HFFc6 (cell line): ENCODE measurements around the gene MALRD1. TPM values are rescaled to one million over a fixed set of nuclear protein-coding genes. Genes with fewer than 3 reads are reported as not detected.

Experiments used
- DNase-seq: peaks from one replicate; pipeline ENCODE4 v3.0.0-alpha.2; 2018
- H3K27ac Mint-ChIP-seq: 2 replicates; pipeline ENCODE4 v1.8.0; 2020; ENCODE audit warnings: mild to moderate bottlenecking, mixed read lengths
- H3K27me3 Mint-ChIP-seq: 2 replicates; pipeline ENCODE4 v1.8.0; 2021; ENCODE audit warnings: mild to moderate bottlenecking, moderate library complexity, mixed read lengths; ENCODE audit not compliant: insufficient read depth
- H3K36me3 Mint-ChIP-seq: 2 replicates; pipeline ENCODE4 v1.8.0; 2021; ENCODE audit warnings: low read depth, mixed read lengths
- H3K4me1 Mint-ChIP-seq: 2 replicates; pipeline ENCODE4 v1.8.0; 2020; ENCODE audit warnings: low read depth, mixed read lengths
- H3K4me3 Mint-ChIP-seq: 2 replicates; pipeline ENCODE4 v1.8.0; 2020; ENCODE audit warnings: mild to moderate bottlenecking, moderate library complexity, mixed read lengths
- H3K9me3 Mint-ChIP-seq: 2 replicates; pipeline ENCODE4 v1.8.0; 2020; ENCODE audit warnings: mild to moderate bottlenecking, mixed read lengths
- total RNA-seq, 6 experiments: library from RNA; stranded (reverse); fragmentation: NEBNext Ultra II Directional; extraction: Animal tissue kit (Norgen Biotek cat#: 25700); gene quantifications; 2 replicates in 1 of 6; 3 replicates in 5 of 6; pipeline ENCODE4 v1.2.3, GENCODE V29; 2021
- TF ChIP-seq, protein P1 (sequence below): fragments of 200-600 bp; sonication (generic); IDR thresholded peaks from 2 replicates; pipeline ENCODE4 v1.5.0; 2021; ENCODE audit warnings: antibody characterized with exemption, mild to moderate bottlenecking

The MALRD1 gene
- total RNA-seq, 6 experiments from 2014 or later, result not detected

DNA sequence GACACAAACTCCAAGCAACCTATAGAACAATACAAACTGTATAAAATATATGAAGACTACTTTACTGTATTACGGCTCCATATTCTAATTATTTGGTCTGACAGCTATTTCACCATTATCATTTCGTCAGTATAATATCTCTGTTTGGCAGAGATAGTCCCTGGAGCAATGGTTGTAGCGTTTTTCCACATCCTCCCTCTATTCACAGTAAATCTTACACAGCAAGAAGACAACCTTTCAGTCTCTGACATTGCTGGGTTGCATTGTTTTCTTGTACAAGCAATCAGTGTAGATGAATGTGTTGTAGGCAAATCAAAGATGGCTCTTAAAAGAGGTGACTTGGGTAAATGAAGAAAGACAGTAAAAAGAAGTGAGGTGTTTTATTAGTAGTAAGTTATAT lies 662.0 kb downstream of the MALRD1 start:
- no peak for DNase-seq
- H3K36me3 Mint-ChIP-seq, result peaks cover 6% of the 10 kb centered on the region; the same call in 1 of the 2 replicates
- H3K4me3 Mint-ChIP-seq, result no peak overlapping the region
- no peaks in the 10 kb centered on the region for H3K4me1 Mint-ChIP-seq
- H3K27ac Mint-ChIP-seq, result no peak overlapping the region
- TF ChIP-seq, protein P1, sequence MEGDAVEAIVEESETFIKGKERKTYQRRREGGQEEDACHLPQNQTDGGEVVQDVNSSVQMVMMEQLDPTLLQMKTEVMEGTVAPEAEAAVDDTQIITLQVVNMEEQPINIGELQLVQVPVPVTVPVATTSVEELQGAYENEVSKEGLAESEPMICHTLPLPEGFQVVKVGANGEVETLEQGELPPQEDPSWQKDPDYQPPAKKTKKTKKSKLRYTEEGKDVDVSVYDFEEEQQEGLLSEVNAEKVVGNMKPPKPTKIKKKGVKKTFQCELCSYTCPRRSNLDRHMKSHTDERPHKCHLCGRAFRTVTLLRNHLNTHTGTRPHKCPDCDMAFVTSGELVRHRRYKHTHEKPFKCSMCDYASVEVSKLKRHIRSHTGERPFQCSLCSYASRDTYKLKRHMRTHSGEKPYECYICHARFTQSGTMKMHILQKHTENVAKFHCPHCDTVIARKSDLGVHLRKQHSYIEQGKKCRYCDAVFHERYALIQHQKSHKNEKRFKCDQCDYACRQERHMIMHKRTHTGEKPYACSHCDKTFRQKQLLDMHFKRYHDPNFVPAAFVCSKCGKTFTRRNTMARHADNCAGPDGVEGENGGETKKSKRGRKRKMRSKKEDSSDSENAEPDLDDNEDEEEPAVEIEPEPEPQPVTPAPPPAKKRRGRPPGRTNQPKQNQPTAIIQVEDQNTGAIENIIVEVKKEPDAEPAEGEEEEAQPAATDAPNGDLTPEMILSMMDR, result no peak
- H3K27me3 Mint-ChIP-seq, result no peaks in the 10 kb centered on the region
- H3K9me3 Mint-ChIP-seq, result peaks cover 20% of the 10 kb centered on the region

DNA sequence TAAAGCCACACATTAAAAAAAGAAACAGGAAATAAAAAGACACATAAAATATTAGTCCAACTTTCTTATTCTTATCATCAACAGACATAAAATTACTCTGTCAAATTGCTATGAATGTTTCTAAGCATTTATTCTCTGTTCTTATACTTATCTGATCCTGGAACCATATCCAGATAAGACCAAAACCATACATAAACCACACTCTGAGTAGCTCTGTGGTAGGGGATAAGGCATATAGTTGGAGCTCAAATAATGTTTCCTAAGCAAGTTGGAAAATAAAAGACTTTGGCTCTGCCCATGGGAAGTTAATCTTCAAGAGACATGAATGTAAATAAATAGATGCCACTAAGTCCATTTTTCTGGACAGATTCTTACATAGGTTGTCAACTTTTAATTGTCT lies 664.6 kb downstream of the MALRD1 start:
- Mint-ChIP-seq H3K4me1 (no peaks in the 10 kb centered on the region), H3K27ac (no peak overlapping the region), H3K27me3 (no peaks in the 10 kb centered on the region), H3K4me3 (no peak overlapping the region), H3K9me3 (peaks cover 20% of the 10 kb centered on the region), H3K36me3 (peaks cover 6% of the 10 kb centered on the region; the same call in 1 of the 2 replicates)
- TF ChIP-seq, protein P1, result no peak
- no peak for DNase-seq

DNA sequence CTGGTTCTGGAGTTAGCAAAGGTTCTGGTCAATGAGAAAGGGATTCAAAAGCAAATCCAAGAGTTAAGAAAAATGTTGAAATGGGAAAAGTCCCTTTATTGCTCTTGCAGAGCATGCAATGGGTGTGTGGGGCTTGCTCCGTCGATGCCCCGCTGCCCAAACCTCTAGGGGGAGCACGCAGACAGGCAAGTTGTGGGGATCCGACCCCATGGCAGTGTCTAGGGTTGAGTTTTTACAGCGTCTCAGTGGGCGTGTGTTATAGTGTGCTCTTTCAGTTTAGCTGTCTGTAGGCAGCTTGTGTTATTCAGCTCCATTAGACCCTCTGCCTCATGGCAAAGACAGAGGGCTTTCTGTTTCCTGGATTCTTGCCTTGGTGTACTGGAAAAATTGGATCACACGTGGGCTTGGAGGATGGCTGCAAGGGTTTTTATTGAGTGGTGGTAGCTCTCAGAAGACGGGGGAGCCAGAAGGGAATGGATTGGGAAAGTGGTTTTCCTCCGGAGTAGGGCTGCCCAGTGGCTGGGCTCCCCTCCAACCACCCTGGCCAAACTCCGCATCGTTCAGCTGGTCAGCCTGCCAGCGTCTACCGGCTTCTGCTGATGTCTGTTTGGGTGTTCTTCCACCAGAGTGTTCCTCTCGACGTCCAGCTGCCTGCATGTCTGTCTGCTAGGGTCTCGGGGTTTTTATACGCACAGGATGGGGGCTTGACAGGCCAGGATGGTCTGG lies 665.4 kb downstream of the MALRD1 start:
- Mint-ChIP-seq H3K4me3 (no peak overlapping the region), H3K4me1 (no peaks in the 10 kb centered on the region), H3K36me3 (peaks cover 6% of the 10 kb centered on the region; the same call in 1 of the 2 replicates), H3K9me3 (peaks cover 20% of the 10 kb centered on the region), H3K27me3 (no peaks in the 10 kb centered on the region), H3K27ac (no peak overlapping the region)
- no peak for DNase-seq
- TF ChIP-seq, protein P1, result no peak

DNA sequence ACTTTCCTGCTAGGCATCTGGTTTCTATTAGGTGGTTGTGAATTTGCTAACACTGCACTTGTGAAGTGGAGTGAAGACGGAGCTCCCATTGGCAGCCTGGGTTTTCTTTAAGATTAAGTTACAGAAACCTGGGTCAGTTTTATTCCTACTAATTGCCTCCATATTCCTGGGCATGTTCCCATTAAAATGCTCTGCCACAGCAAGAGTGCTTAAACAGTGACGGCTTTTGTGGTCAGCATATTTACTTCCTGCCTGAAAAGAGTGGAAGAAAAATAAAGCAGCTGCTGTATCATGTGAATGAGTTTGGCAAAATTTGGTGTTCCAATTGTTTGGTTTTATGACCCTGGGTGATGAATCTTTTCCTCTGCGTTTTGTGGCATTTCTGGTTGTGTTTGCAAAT lies 670.7 kb downstream of the MALRD1 start:
- Mint-ChIP-seq H3K4me1 (no peaks in the 10 kb centered on the region), H3K4me3 (no peak overlapping the region), H3K36me3 (no peaks in the 10 kb centered on the region), H3K9me3 (peaks cover 3% of the 10 kb centered on the region; the same call in 1 of the 2 replicates), H3K27ac (no peak overlapping the region), H3K27me3 (no peaks in the 10 kb centered on the region)
- no peak for DNase-seq
- TF ChIP-seq, protein P1, result no peak

DNA sequence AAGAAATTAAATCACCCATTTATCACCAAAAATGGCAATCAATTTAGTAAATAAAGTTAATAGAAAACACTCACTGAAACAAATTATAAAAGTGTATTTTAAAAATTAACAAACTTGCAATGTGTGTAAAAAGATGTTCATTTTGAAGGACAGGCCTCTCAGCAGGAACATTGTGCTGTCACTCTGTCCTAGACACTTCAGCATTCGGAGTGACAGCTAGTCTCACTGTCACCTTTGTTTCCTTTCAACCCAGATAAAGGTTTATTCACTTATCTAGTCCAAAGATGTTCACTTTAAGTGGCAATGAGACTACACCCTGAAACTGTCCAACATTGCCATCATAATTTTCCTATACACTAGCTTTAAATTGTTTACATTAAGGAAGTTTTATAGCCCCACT lies 675.7 kb downstream of the MALRD1 start:
- Mint-ChIP-seq H3K27me3 (no peaks in the 10 kb centered on the region), H3K9me3 (peaks cover under 1% of the 10 kb centered on the region; the same call in 1 of the 2 replicates), H3K4me3 (no peak overlapping the region), H3K4me1 (no peaks in the 10 kb centered on the region), H3K27ac (no peak overlapping the region), H3K36me3 (no peaks in the 10 kb centered on the region)
- no peak for DNase-seq
- TF ChIP-seq, protein P1, result no peak
